ENCODE measurements around the gene PIP5KL1.
"Not testable (repeated sequence)": the region's sequence is repeated elsewhere in the genome, so short reads cannot be mapped to it uniquely, and the experiment has no call there.

Gene PIP5KL1

GRCh38 chr9:127885508-127886281 is 44.9 kb downstream of the PIP5KL1 start:
- Histone ChIP-seq H2BK120ac (ENCODE audit: low read depth, low read length) (no peak overlapping the region), H4K8ac (ENCODE audit: low read depth, low read length) (no peak overlapping the region), H3K36me3 (ENCODE audit: control insufficient read depth, insufficient read depth, low read length) (peaks cover 2% of the 10 kb centered on the region), H3K27ac (ENCODE audit: low read depth, low read length) (no peak overlapping the region), H2BK15ac (replicated peaks; ENCODE audit: low read depth) (no peak overlapping the region), H2AK5ac (ENCODE audit: low read length) (no peak overlapping the region), H3K56ac (ENCODE audit: low read length) (peak overlapping the region; percentile 2), H3K23ac (ENCODE audit: low read length) (no peak overlapping the region), H2BK5ac (ENCODE audit: low read length) (no peak overlapping the region), H3K4me1 (ENCODE audit: control insufficient read depth, low read depth, low read length) (no peaks in the 10 kb centered on the region), H3K79me1 (ENCODE audit: low read length) (no peaks in the 10 kb centered on the region), H3K4me3 (ENCODE audit: low read length) (no peak overlapping the region), H3K4me2 (ENCODE audit: low read length) (no peak overlapping the region), H4K5ac (ENCODE audit: low read length) (no peak overlapping the region), H3K4ac (ENCODE audit: low read depth, low read length) (no peak overlapping the region), H3K79me2 (ENCODE audit: control insufficient read depth, insufficient read depth, low read length) (no peaks in the 10 kb centered on the region), H3K27me3 (ENCODE audit: insufficient read depth, low read length, poor library complexity) (no peaks in the 10 kb centered on the region), H3K9ac (ENCODE audit: low read length) (no peak overlapping the region), H3K18ac (ENCODE audit: low read length) (no peak overlapping the region)
- no CpG with 5 or more reads among the region's 13 CpGs for WGBS (ENCODE audit: extremely low coverage, insufficient coverage, low lambda C conversion rate)
- DNase-seq, result no peak

DNA sequence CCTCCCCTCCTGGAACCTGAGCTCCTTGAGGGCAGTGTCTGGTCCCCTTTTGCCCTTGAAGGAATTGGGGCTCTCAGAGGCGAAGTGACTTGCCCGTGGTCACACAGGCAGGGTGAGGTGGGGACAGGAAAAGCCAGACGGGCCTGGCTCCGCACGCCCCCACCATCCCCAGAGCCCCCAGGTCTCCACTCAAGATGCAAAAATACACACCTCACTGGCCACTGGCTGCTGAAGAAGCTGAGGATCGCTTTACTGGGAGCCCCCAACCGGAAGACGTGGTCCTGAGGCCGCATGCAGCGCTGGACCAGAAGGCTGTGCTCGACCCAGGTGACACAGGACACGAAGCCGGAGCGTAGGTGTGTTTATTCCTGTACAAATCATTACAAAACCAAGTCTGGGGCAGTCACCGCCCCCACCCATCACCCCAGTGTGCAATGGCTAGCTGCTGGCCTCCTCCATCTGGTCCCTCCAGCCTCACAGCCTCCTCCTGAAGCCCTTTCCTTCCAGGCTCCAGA is 45.5 kb downstream of the PIP5KL1 start:
- no peak overlapping the region for H3K27ac ChIP-seq (ENCODE audit: low read depth, low read length)
- no peak overlapping the region for H2BK120ac ChIP-seq (ENCODE audit: low read depth, low read length)
- H4K5ac ChIP-seq (ENCODE audit: low read length), result no peak overlapping the region
- H4K8ac ChIP-seq (ENCODE audit: low read depth, low read length), result no peak overlapping the region
- H3K27me3 ChIP-seq (ENCODE audit: insufficient read depth, low read length, poor library complexity), result no peaks in the 10 kb centered on the region
- no peak overlapping the region for H2BK5ac ChIP-seq (ENCODE audit: low read length)
- H3K18ac ChIP-seq (ENCODE audit: low read length), result no peak overlapping the region
- DNase-seq, result no peak
- peak overlapping the region; percentile 9 for H3K56ac ChIP-seq (ENCODE audit: low read length)
- H3K79me2 ChIP-seq (ENCODE audit: control insufficient read depth, insufficient read depth, low read length), result no peaks in the 10 kb centered on the region
- WGBS (ENCODE audit: extremely low coverage, insufficient coverage, low lambda C conversion rate), result no CpG with 5 or more reads among the region's 15 CpGs
- H2AK5ac ChIP-seq (ENCODE audit: low read length), result no peak overlapping the region
- no peaks in the 10 kb centered on the region for H3K79me1 ChIP-seq (ENCODE audit: low read length)
- no peak overlapping the region for H3K4me2 ChIP-seq (ENCODE audit: low read length)
- no peak overlapping the region for H3K4me3 ChIP-seq (ENCODE audit: low read length)
- H3K9ac ChIP-seq (ENCODE audit: low read length), result peak overlapping the region; percentile 33
- H3K23ac ChIP-seq (ENCODE audit: low read length), result no peak overlapping the region
- H3K4ac ChIP-seq (ENCODE audit: low read depth, low read length), result no peak overlapping the region
- H2BK15ac ChIP-seq (replicated peaks; ENCODE audit: low read depth), result no peak overlapping the region
- no peaks in the 10 kb centered on the region for H3K4me1 ChIP-seq (ENCODE audit: control insufficient read depth, low read depth, low read length)
- H3K36me3 ChIP-seq (ENCODE audit: control insufficient read depth, insufficient read depth, low read length), result no peaks in the 10 kb centered on the region

- H3K36me3 ChIP-seq (ENCODE audit: control insufficient read depth, insufficient read depth, low read length), result no peaks in the 10 kb centered on the region
Observed at GRCh38 chr9:127884427-127884911, 46.1 kb downstream of the PIP5KL1 start.

DNA sequence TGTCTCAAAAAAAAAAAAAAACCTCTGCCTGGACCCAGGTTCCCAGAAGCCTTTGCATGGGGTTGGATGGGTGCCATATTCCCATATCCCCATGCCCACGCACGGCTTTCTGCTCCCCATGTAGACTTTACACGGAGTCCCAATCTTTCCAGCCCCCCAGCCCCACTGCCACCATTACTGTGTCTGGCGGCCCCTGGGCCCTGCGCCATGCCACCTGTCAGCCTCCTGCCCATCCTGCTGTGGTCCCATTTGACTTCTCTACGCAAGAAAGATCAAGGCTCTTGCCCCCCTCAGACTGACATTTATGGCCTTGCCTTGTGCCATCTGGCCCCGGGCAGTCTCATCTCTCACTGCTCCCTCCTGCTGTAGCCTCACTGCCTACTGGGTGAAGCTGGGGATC is 46.6 kb downstream of the PIP5KL1 start:
- Histone ChIP-seq H2AK5ac (ENCODE audit: low read length) (no peak overlapping the region), H3K4ac (ENCODE audit: low read depth, low read length) (no peak overlapping the region), H3K4me1 (ENCODE audit: control insufficient read depth, low read depth, low read length) (no peaks in the 10 kb centered on the region), H3K4me3 (ENCODE audit: low read length) (no peak overlapping the region), H3K23ac (ENCODE audit: low read length) (no peak overlapping the region), H3K18ac (ENCODE audit: low read length) (no peak overlapping the region), H3K79me1 (ENCODE audit: low read length) (no peaks in the 10 kb centered on the region), H3K27me3 (ENCODE audit: insufficient read depth, low read length, poor library complexity) (no peaks in the 10 kb centered on the region), H2BK5ac (ENCODE audit: low read length) (no peak overlapping the region), H3K36me3 (ENCODE audit: control insufficient read depth, insufficient read depth, low read length) (no peaks in the 10 kb centered on the region), H2BK120ac (ENCODE audit: low read depth, low read length) (no peak overlapping the region), H4K5ac (ENCODE audit: low read length) (no peak overlapping the region), H3K9ac (ENCODE audit: low read length) (no peak overlapping the region), H3K27ac (ENCODE audit: low read depth, low read length) (no peak overlapping the region), H3K56ac (ENCODE audit: low read length) (no peak overlapping the region), H2BK15ac (replicated peaks; ENCODE audit: low read depth) (no peak overlapping the region), H3K79me2 (ENCODE audit: control insufficient read depth, insufficient read depth, low read length) (no peaks in the 10 kb centered on the region), H4K8ac (ENCODE audit: low read depth, low read length) (no peak overlapping the region), H3K4me2 (ENCODE audit: low read length) (no peak overlapping the region)
- no peak for DNase-seq
- no CpG with 5 or more reads among the region's 7 CpGs for WGBS (ENCODE audit: extremely low coverage, insufficient coverage, low lambda C conversion rate)

More at GRCh38 chr9:127884427-127884911, 46.1 kb downstream of the PIP5KL1 start:
- WGBS (ENCODE audit: extremely low coverage, insufficient coverage, low lambda C conversion rate), result no CpG with 5 or more reads among the region's 11 CpGs
- Histone ChIP-seq H3K4me1 (ENCODE audit: control insufficient read depth, low read depth, low read length) (no peaks in the 10 kb centered on the region), H4K5ac (ENCODE audit: low read length) (no peak overlapping the region), H3K23ac (ENCODE audit: low read length) (no peak overlapping the region), H3K4me2 (ENCODE audit: low read length) (no peak overlapping the region), H2BK15ac (replicated peaks; ENCODE audit: low read depth) (no peak overlapping the region), H2BK5ac (ENCODE audit: low read length) (no peak overlapping the region), H2BK120ac (ENCODE audit: low read depth, low read length) (no peak overlapping the region), H3K27ac (ENCODE audit: low read depth, low read length) (no peak overlapping the region), H3K9ac (ENCODE audit: low read length) (no peak overlapping the region), H3K27me3 (ENCODE audit: insufficient read depth, low read length, poor library complexity) (no peaks in the 10 kb centered on the region), H3K56ac (ENCODE audit: low read length) (peak overlapping the region; percentile 25), H3K79me2 (ENCODE audit: control insufficient read depth, insufficient read depth, low read length) (no peaks in the 10 kb centered on the region), H3K4ac (ENCODE audit: low read depth, low read length) (no peak overlapping the region), H4K8ac (ENCODE audit: low read depth, low read length) (no peak overlapping the region), H3K4me3 (ENCODE audit: low read length) (no peak overlapping the region), H3K18ac (ENCODE audit: low read length) (no peak overlapping the region), H2AK5ac (ENCODE audit: low read length) (no peak overlapping the region), H3K79me1 (ENCODE audit: low read length) (no peaks in the 10 kb centered on the region)
- no peak for DNase-seq

- not testable (repeated sequence) for H3K23ac ChIP-seq (ENCODE audit: low read length); H3K27ac ChIP-seq (ENCODE audit: low read depth, low read length); DNase-seq; H3K27me3 ChIP-seq (ENCODE audit: insufficient read depth, low read length, poor library complexity); H2BK15ac ChIP-seq (replicated peaks; ENCODE audit: low read depth); H3K4me2 ChIP-seq (ENCODE audit: low read length); H3K79me2 ChIP-seq (ENCODE audit: control insufficient read depth, insufficient read depth, low read length); H3K18ac ChIP-seq (ENCODE audit: low read length); H3K56ac ChIP-seq (ENCODE audit: low read length); H4K8ac ChIP-seq (ENCODE audit: low read depth, low read length); H3K4me1 ChIP-seq (ENCODE audit: control insufficient read depth, low read depth, low read length); H3K36me3 ChIP-seq (ENCODE audit: control insufficient read depth, insufficient read depth, low read length); H2BK120ac ChIP-seq (ENCODE audit: low read depth, low read length); H2BK5ac ChIP-seq (ENCODE audit: low read length); H4K5ac ChIP-seq (ENCODE audit: low read length); H2AK5ac ChIP-seq (ENCODE audit: low read length); H3K4me3 ChIP-seq (ENCODE audit: low read length); H3K79me1 ChIP-seq (ENCODE audit: low read length); H3K4ac ChIP-seq (ENCODE audit: low read depth, low read length); H3K9ac ChIP-seq (ENCODE audit: low read length)
- no CpG with 5 or more reads among the region's 3 CpGs for whole genome bisulfite sequencing (ENCODE audit: extremely low coverage, insufficient coverage, low lambda C conversion rate)
Observed at GRCh38 chr9:127881715-127882114, 48.9 kb downstream of the PIP5KL1 start.
